Fibroblast of lung (primary cell): Measurements from ENCODE around the gene DDA1.
"Not testable (repeated sequence)": the region's sequence is repeated elsewhere in the genome, so short reads cannot be mapped to it uniquely, and the experiment has no call there.

Experiments
- EZH2 ChIP-seq: IDR thresholded peaks from 2 replicates; pipeline ENCODE4 v1.5.1; 2012; ENCODE audit warnings: low read length, control low read depth, mild to moderate bottlenecking; ENCODE audit errors: missing control alignments
- TF ChIP-seq, protein P1 (sequence below), 2 donors: IDR thresholded peaks in 1 of 2; conservative IDR thresholded peaks in 1 of 2; 1 replicate in 1 of 2; 2 replicates in 1 of 2; pipeline ENCODE4 v1.5.1; 2011 to 2012; ENCODE audit warnings: low read length in 2 of 2, control low read depth in 1 of 2, inconsistent platforms in 1 of 2, low read depth in 1 of 2, mild to moderate bottlenecking in 1 of 2

DNA sequence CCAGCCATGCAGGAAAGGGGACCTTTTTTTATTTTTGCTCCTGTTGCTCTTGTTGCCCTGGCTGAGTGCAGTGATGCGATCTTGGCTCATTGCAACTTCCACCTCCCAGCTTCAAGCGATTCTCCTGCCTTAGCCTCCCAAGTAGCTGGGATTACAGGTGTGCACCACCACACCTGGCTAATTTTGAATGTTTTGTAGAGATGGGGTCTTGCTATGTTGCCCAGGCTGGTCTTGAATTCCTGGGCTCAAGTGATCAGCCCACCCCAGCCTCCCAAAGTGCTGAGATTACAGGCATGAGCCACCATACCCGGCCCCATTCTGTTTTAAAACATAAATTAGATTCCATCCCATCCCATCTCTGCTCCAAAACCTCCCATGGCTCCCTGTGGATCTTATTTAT is 34.5 kb upstream of the DDA1 start:
- TF ChIP-seq, protein P1, sequence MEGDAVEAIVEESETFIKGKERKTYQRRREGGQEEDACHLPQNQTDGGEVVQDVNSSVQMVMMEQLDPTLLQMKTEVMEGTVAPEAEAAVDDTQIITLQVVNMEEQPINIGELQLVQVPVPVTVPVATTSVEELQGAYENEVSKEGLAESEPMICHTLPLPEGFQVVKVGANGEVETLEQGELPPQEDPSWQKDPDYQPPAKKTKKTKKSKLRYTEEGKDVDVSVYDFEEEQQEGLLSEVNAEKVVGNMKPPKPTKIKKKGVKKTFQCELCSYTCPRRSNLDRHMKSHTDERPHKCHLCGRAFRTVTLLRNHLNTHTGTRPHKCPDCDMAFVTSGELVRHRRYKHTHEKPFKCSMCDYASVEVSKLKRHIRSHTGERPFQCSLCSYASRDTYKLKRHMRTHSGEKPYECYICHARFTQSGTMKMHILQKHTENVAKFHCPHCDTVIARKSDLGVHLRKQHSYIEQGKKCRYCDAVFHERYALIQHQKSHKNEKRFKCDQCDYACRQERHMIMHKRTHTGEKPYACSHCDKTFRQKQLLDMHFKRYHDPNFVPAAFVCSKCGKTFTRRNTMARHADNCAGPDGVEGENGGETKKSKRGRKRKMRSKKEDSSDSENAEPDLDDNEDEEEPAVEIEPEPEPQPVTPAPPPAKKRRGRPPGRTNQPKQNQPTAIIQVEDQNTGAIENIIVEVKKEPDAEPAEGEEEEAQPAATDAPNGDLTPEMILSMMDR (conservative IDR thresholded peaks at IDR 0.05 in 1 of 2, IDR thresholded peaks at IDR 0.05 in 1 of 2; ENCODE audit: low read depth in 1 of 2, low read length in 2 of 2): not testable (repeated sequence)
- not testable (repeated sequence) for TF ChIP-seq EZH2
